Stomach (tissue), 4 donors: ENCODE measurements around the gene CERK.

Experiments used
- CTCF ChIP-seq, 7 experiments: fragments of 450-650 bp in 4 of 7; fragments of 200-600 bp in 3 of 7; sonication (generic) in 3 of 7; IDR thresholded peaks; one replicate each; pipeline ENCODE4 v1.5.1; 2016 to 2019; ENCODE audit warnings: antibody characterized with exemption in 7 of 7, control low read depth in 2 of 7, mild to moderate bottlenecking in 1 of 7
- EP300 ChIP-seq: sonication (generic); formaldehyde crosslinking; IDR thresholded peaks from one replicate; pipeline ENCODE4 v1.6.1; 2017; ENCODE audit warnings: antibody characterized with exemption

DNA sequence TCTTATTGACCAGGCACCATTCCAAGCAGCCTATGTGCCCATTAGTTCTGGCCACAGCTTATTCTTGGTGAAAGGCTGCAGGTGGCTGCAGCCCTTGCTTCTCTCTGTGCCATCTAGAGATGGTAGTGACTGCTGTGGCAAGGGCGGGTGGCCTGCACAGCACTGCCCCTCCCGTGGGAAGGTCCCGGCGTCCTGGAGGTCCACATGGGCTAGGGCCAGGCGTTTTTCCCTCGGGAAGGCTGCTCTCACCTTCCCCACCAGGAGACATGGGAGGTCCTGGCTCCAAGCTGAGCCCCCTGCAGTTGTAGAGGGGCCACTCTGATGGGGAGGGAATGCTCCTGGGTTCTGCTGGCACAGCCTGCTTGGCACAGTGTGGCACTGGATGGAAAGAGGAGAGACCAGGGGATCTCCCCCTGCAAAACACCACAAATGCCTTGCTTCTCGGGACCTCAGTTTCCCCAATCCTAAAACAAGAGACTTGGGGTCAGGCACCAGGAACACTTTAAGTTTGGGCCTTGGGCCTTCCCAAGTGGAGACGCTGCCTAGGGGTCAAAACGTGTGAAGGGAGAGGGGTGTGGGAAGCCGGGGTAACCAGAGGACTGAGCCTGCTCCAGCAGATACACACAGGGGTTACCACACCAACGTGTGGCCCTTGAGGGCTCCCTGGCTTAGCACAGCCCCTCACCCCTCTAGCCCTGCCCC is 14.4 kb upstream of the CERK start:
- no peak for TF ChIP-seq CTCF (IDR thresholded peaks at IDR 0.05)
- TF ChIP-seq EP300 = no peak
